ENCODE measurements around the gene FAM81B. TPM values are rescaled to one million over a fixed set of nuclear protein-coding genes. Genes with fewer than 3 reads are reported as not detected.

FAM81B gene
- polyA plus RNA-seq, 1 donor (not counting 4 experiments of a cell fraction or from before 2014, with no cell fraction given) = not detected

- Histone ChIP-seq H3K27ac (ENCODE audit: control insufficient read depth, insufficient read depth, low read length) (no peak overlapping the region), H2AFZ (ENCODE audit: control insufficient read depth, low read length) (no peak overlapping the region), H3K4me1 (ENCODE audit: control insufficient read depth, extremely low read depth, insufficient read depth, low read length) (no peaks in the 10 kb centered on the region), H3K9ac (ENCODE audit: control insufficient read depth, extremely low read depth, insufficient read depth, low read length) (no peak overlapping the region), H3K9me3 (ENCODE audit: control insufficient read depth, low read depth, low read length) (no peaks in the 10 kb centered on the region), H3K79me2 (ENCODE audit: control insufficient read depth, insufficient read depth, low read length) (no peaks in the 10 kb centered on the region), H4K20me1 (ENCODE audit: control insufficient read depth, extremely low read depth, insufficient read depth, low read length) (no peaks in the 10 kb centered on the region), H3K4me2 (ENCODE audit: control insufficient read depth, extremely low read depth, insufficient read depth, low read depth, low read length) (no peak overlapping the region), H3K36me3 (ENCODE audit: control insufficient read depth in 2 of 2, extremely low read depth in 1 of 2, insufficient read depth in 2 of 2, low read length in 2 of 2) (no peaks in the 10 kb centered on the region), H3K9me1 (ENCODE audit: control insufficient read depth, extremely low read depth, insufficient read depth, low read length) (no peaks in the 10 kb centered on the region), H3K27me3 (ENCODE audit: control insufficient read depth, extremely low read depth, insufficient read depth, low read length) (no peaks in the 10 kb centered on the region), H3K4me3 (ENCODE audit: control insufficient read depth in 2 of 3, extremely low read depth in 1 of 3, insufficient read depth in 2 of 3, low read depth in 1 of 3, low read length in 3 of 3) (no peak overlapping the region)
- no peak for FAIRE-seq
- no peak for DNase-seq (ENCODE audit: low read depth, low spot score)
- TF ChIP-seq CTCF (optimal IDR thresholded peaks at IDR 0.05 in 1 of 3, IDR thresholded peaks at IDR 0.05 in 1 of 3, conservative IDR thresholded peaks at IDR 0.05 in 1 of 3; ENCODE audit: extremely low read depth in 1 of 3, insufficient read depth in 2 of 3, low read length in 3 of 3) = no peak
- no peak for TF ChIP-seq EZH2 (IDR thresholded peaks at IDR 0.05; ENCODE audit: low read length)
- dilution Hi-C loops (cut with MboI; ENCODE audit: extremely low pct_ligation_motif_present, low sequenced_read_pairs) = no loop called here
Observed at GRCh38 chr5:95414451-95414850, 23.3 kb downstream of the FAM81B start.

- Histone ChIP-seq H3K79me2 (ENCODE audit: control insufficient read depth, insufficient read depth, low read length) (no peaks in the 10 kb centered on the region), H3K4me1 (ENCODE audit: control insufficient read depth, extremely low read depth, insufficient read depth, low read length) (no peaks in the 10 kb centered on the region), H3K9me1 (ENCODE audit: control insufficient read depth, extremely low read depth, insufficient read depth, low read length) (no peaks in the 10 kb centered on the region), H4K20me1 (ENCODE audit: control insufficient read depth, extremely low read depth, insufficient read depth, low read length) (no peaks in the 10 kb centered on the region), H3K9ac (ENCODE audit: control insufficient read depth, extremely low read depth, insufficient read depth, low read length) (no peak overlapping the region), H2AFZ (ENCODE audit: control insufficient read depth, low read length) (no peak overlapping the region), H3K27me3 (ENCODE audit: control insufficient read depth, extremely low read depth, insufficient read depth, low read length) (no peaks in the 10 kb centered on the region), H3K4me3 (ENCODE audit: control insufficient read depth in 2 of 3, extremely low read depth in 1 of 3, insufficient read depth in 2 of 3, low read depth in 1 of 3, low read length in 3 of 3) (no peak overlapping the region), H3K36me3 (ENCODE audit: control insufficient read depth in 2 of 2, extremely low read depth in 1 of 2, insufficient read depth in 2 of 2, low read length in 2 of 2) (no peaks in the 10 kb centered on the region), H3K9me3 (ENCODE audit: control insufficient read depth, low read depth, low read length) (no peaks in the 10 kb centered on the region), H3K27ac (ENCODE audit: control insufficient read depth, insufficient read depth, low read length) (no peak overlapping the region), H3K4me2 (ENCODE audit: control insufficient read depth, extremely low read depth, insufficient read depth, low read depth, low read length) (no peak overlapping the region)
- no peak for FAIRE-seq
- TF ChIP-seq EZH2 (IDR thresholded peaks at IDR 0.05; ENCODE audit: low read length) (no peak), CTCF (optimal IDR thresholded peaks at IDR 0.05 in 1 of 3, IDR thresholded peaks at IDR 0.05 in 1 of 3, conservative IDR thresholded peaks at IDR 0.05 in 1 of 3; ENCODE audit: extremely low read depth in 1 of 3, insufficient read depth in 2 of 3, low read length in 3 of 3) (no peak)
- no peak for DNase-seq (ENCODE audit: low read depth, low spot score)
- dilution Hi-C loops (cut with MboI; ENCODE audit: extremely low pct_ligation_motif_present, low sequenced_read_pairs) = no loop called here
Observed at GRCh38 chr5:95417971-95418370, 26.8 kb downstream of the FAM81B start.
